HFFc6 (cell line): ENCODE data around the gene PDIA5. TPM values are rescaled to one million over a fixed set of nuclear protein-coding genes. Genes with fewer than 3 reads are reported as not detected.
"Not testable (repeated sequence)": the region's sequence is repeated elsewhere in the genome, so short reads cannot be mapped to it uniquely, and the experiment has no call there.

Experiments used
- DNase-seq: peaks from one replicate; pipeline ENCODE4 v3.0.0-alpha.2; 2018
- H3K27ac Mint-ChIP-seq: 2 replicates; pipeline ENCODE4 v1.8.0; 2020; ENCODE audit warnings: mild to moderate bottlenecking, mixed read lengths
- H3K27me3 Mint-ChIP-seq: 2 replicates; pipeline ENCODE4 v1.8.0; 2021; ENCODE audit warnings: mild to moderate bottlenecking, moderate library complexity, mixed read lengths; ENCODE audit not compliant: insufficient read depth
- H3K36me3 Mint-ChIP-seq: 2 replicates; pipeline ENCODE4 v1.8.0; 2021; ENCODE audit warnings: low read depth, mixed read lengths
- H3K4me1 Mint-ChIP-seq: 2 replicates; pipeline ENCODE4 v1.8.0; 2020; ENCODE audit warnings: low read depth, mixed read lengths
- H3K4me3 Mint-ChIP-seq: 2 replicates; pipeline ENCODE4 v1.8.0; 2020; ENCODE audit warnings: mild to moderate bottlenecking, moderate library complexity, mixed read lengths
- H3K9me3 Mint-ChIP-seq: 2 replicates; pipeline ENCODE4 v1.8.0; 2020; ENCODE audit warnings: mild to moderate bottlenecking, mixed read lengths
- total RNA-seq, 6 experiments: library from RNA; stranded (reverse); fragmentation: NEBNext Ultra II Directional; extraction: Animal tissue kit (Norgen Biotek cat#: 25700); gene quantifications; 2 replicates in 1 of 6; 3 replicates in 5 of 6; pipeline ENCODE4 v1.2.3, GENCODE V29; 2021
- TF ChIP-seq, protein P1 (sequence below): fragments of 200-600 bp; sonication (generic); IDR thresholded peaks from 2 replicates; pipeline ENCODE4 v1.5.0; 2021; ENCODE audit warnings: antibody characterized with exemption, mild to moderate bottlenecking

Gene PDIA5
- total RNA-seq, 6 experiments from 2014 or later: 30.7 to 49.0 (median 38.1) TPM

DNA sequence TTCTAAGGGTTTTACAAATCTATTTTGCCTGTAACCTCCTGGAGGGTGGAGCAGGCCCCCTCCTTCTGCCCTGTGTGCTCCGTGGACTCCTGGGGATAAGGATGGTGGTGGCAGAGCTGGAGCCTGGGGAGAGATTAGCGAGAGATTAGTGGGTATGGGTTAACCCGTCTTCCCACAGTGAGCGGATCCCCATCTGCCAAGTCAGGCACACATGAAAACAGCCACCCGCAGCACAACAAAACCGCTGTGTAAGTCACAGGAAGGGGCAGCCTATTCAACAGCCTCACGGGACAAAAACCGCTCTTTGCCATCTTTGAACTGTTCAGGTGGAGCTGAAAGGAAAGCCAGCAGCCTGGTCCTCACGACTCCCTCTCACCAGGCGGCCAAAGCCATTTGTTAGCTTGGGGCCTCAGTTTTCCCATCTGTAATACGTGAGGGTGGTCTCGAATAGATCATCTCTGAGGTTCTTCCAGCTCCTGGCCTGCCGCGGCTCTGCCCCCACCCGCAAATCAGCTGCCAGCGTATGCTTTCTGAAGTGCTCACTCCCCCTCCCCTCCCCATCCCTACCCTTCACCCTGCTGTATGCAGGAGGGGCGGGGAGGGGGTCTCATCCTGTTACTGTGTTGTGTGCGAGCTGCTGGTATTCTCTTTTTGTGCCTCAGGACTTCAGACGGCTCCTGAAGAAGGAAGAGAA is 43.6 kb downstream of the PDIA5 start:
- H3K4me1 Mint-ChIP-seq: peaks cover 6% of the 10 kb centered on the region
- no peak overlapping the region; the same call in 1 of the 2 replicates for H3K27ac Mint-ChIP-seq
- no peak overlapping the region for H3K4me3 Mint-ChIP-seq
- peaks cover 30% of the 10 kb centered on the region for H3K36me3 Mint-ChIP-seq
- no peaks in the 10 kb centered on the region for H3K27me3 Mint-ChIP-seq
- no peak for DNase-seq
- TF ChIP-seq, protein P1, sequence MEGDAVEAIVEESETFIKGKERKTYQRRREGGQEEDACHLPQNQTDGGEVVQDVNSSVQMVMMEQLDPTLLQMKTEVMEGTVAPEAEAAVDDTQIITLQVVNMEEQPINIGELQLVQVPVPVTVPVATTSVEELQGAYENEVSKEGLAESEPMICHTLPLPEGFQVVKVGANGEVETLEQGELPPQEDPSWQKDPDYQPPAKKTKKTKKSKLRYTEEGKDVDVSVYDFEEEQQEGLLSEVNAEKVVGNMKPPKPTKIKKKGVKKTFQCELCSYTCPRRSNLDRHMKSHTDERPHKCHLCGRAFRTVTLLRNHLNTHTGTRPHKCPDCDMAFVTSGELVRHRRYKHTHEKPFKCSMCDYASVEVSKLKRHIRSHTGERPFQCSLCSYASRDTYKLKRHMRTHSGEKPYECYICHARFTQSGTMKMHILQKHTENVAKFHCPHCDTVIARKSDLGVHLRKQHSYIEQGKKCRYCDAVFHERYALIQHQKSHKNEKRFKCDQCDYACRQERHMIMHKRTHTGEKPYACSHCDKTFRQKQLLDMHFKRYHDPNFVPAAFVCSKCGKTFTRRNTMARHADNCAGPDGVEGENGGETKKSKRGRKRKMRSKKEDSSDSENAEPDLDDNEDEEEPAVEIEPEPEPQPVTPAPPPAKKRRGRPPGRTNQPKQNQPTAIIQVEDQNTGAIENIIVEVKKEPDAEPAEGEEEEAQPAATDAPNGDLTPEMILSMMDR: no peak
- H3K9me3 Mint-ChIP-seq: no peaks in the 10 kb centered on the region

DNA sequence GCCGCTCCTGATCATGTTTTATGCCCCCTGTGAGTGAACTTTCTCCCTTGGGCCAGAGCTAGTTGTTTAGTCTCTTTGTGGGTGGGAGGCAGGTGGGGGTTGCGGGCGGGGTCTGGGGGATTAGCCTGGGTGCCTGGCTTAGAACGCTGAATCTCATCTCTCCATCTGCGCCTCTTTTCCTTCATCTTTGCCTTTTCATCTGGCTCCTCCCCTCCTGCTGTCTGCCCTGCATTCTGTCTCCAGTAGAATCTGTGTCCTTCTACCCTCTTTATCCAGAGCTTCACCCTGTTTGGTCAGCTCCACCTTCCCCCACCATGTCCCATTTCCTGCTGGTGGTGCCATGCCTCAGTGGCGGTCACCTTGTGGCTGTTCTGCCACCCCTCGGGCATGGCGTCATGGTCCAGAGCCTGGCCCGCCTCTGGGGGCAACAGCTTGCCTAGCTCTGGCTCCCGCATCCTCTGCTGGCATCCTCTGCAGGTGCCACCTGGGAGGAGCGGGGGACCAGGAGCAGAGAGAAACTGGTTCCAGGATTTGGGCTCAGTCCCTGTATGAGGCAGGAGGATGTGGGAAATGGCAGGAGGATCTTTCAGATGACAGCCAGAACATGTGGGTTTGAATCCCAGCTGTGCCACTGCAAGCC is 44.3 kb downstream of the PDIA5 start:
- TF ChIP-seq, protein P1: no peak
- Mint-ChIP-seq H3K9me3 (no peaks in the 10 kb centered on the region), H3K27me3 (no peaks in the 10 kb centered on the region), H3K36me3 (peaks cover 28% of the 10 kb centered on the region), H3K4me1 (no peaks in the 10 kb centered on the region; the same call in 1 of the 2 replicates), H3K4me3 (no peak overlapping the region), H3K27ac (no peak overlapping the region; the same call in 1 of the 2 replicates)
- no peak for DNase-seq

DNA sequence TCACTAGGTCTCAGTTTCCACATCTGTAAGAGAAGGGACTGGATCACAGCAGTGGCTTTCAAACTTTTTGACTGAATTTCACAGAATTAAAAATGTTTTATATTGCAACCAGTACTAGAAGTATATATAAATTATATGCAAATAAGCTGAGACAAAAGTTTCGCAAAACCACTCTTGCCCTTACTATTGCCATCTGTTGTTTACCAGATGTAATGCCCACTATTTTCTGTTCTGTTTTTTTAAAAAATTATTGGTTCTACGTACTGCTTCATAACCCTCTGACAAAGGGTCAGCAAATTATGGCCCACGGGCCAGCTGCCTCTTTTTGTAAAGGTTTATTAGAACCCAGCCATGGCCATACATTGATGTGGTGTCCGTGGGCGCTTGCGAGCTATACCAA is 44.8 kb downstream of the PDIA5 start:
- no peaks in the 10 kb centered on the region for H3K27me3 Mint-ChIP-seq
- H3K4me1 Mint-ChIP-seq: no peaks in the 10 kb centered on the region
- TF ChIP-seq, protein P1: 0 out of 2 replicates have a peak, but pooled peaks have one; percentile 5
- H3K27ac Mint-ChIP-seq: no peak overlapping the region
- H3K9me3 Mint-ChIP-seq: no peaks in the 10 kb centered on the region
- no peak for DNase-seq
- peaks cover 25% of the 10 kb centered on the region; the same call in 1 of the 2 replicates for H3K36me3 Mint-ChIP-seq
- H3K4me3 Mint-ChIP-seq: no peak overlapping the region

DNA sequence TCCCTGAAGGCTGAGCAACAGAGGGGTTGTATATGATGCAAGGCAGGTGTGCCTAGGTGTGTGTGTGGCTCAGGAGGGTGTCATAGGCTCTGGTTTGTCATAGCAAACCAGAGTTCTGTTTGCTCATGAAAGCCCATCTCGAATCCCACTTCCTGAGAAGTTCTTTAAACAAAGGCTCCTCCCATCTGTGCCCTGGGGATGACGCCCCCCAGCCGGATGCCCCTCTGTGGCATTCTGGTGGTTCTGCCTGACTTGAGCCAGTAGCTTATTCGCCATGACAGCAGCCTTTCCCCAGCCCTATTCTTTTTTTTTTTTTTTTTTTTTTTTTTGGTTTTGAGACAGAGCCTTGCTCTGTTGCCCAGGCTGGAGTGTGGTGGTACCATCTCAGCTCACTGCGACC is 45.4 kb downstream of the PDIA5 start:
- TF ChIP-seq, protein P1: no peak
- H3K9me3 Mint-ChIP-seq: no peaks in the 10 kb centered on the region
- H3K4me3 Mint-ChIP-seq: no peak overlapping the region
- no peaks in the 10 kb centered on the region for H3K4me1 Mint-ChIP-seq
- no peak for DNase-seq
- H3K36me3 Mint-ChIP-seq: peaks cover 23% of the 10 kb centered on the region; the same call in 1 of the 2 replicates
- no peak overlapping the region for H3K27ac Mint-ChIP-seq
- H3K27me3 Mint-ChIP-seq: no peaks in the 10 kb centered on the region

DNA sequence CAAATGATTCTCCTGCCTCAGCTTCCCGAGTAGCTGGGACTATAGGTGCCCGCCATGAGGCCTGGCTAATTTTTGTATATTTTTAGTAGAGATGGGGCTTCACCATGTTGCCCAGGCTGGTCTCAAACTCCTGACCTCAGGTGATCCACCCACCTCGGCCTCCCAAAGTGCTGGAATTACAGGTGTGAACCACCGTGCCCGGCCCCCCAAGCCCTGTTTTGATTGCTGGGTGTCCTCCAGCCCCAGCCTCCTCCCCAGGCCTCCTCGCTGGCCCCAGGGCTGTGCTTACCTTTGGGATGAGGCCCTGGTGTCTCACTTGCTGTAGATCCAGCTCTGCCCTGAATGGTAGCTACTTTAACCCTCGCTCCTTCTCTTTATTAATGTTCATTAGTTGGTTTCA is 45.8 kb downstream of the PDIA5 start:
- not testable (repeated sequence) for H3K4me3 Mint-ChIP-seq, H3K9me3 Mint-ChIP-seq, H3K27me3 Mint-ChIP-seq, DNase-seq, H3K27ac Mint-ChIP-seq, H3K4me1 Mint-ChIP-seq
- H3K36me3 Mint-ChIP-seq: peaks cover 25% of the 10 kb centered on the region; the same call in 1 of the 2 replicates

DNA sequence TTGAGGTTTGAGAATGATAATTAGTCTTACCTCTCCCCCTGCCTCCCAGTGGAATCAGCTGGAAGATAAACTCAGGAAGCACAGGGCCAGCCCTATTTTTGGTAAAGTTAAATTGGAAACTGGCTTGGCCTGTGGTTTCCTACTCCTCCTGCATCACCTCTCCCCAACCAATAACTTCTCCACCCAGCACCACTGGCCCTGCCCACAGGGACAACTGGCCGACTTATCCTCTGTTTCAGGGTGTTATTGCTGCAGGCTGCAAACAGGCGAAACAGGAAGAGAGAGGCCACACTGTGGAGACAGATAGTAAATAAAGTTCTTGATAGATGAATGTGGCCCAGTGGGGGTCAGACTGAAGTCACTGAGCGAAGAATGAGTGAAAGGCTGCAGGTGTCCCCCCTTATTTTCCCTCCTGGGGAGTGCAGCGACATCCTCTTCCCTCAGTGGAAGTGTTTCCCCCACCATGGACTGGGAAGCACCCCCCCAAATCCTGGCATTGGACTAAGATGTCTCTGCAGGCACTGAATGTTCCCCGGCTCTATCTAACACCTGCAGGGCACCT is 47.1 kb downstream of the PDIA5 start:
- Mint-ChIP-seq H3K27me3 (no peaks in the 10 kb centered on the region), H3K27ac (no peak overlapping the region), H3K36me3 (peaks cover 30% of the 10 kb centered on the region), H3K4me3 (no peak overlapping the region), H3K9me3 (no peaks in the 10 kb centered on the region), H3K4me1 (no peaks in the 10 kb centered on the region)
- TF ChIP-seq, protein P1: no peak
- no peak for DNase-seq
